Superior temporal gyrus (tissue), 1 donor: Measurements from ENCODE around the gene MTF1.
A peak's percentile ranks its signal among the peaks of the same experiment; 100 is the strongest.

ENCODE experiments used
- DNase-seq: peaks from one replicate; pipeline ENCODE4 v3.0.0-alpha.2; 2016; ENCODE audit errors: extremely low spot score

The MTF1 gene

GRCh38 chr1:37831109-37831508, 28.3 kb downstream of the MTF1 start:
- no peak for DNase-seq

- DNase-seq, result no peak
Measured at GRCh38 chr1:37828410-37829074, 30.9 kb downstream of the MTF1 start.

- DNase-seq, result no peak
Measured at GRCh38 chr1:37825506-37825905, 33.9 kb downstream of the MTF1 start.

- no peak for DNase-seq
Measured at GRCh38 chr1:37824001-37824400, 35.4 kb downstream of the MTF1 start.

- no peak for DNase-seq
Measured at GRCh38 chr1:37822906-37823815, 36.2 kb downstream of the MTF1 start.

- no peak for DNase-seq
Measured at GRCh38 chr1:37821481-37821880, 37.9 kb downstream of the MTF1 start.

GRCh38 chr1:37817481-37817880, 41.9 kb downstream of the MTF1 start:
- peak; percentile 86 for DNase-seq

- peak; percentile 75 for DNase-seq
Measured at GRCh38 chr1:37814252-37814651, 45.1 kb downstream of the MTF1 start.

- DNase-seq, result peak; percentile 13
Measured at GRCh38 chr1:37813529-37814145, 45.8 kb downstream of the MTF1 start.

- peak; percentile 86 for DNase-seq
Measured at GRCh38 chr1:37811027-37811655, 48.3 kb downstream of the MTF1 start.

- no peak for DNase-seq
Measured at GRCh38 chr1:37809942-37810341, 49.5 kb downstream of the MTF1 start.

GRCh38 chr1:37808369-37809319, 50.7 kb downstream of the MTF1 start:
- DNase-seq, result peak; percentile 95

- DNase-seq, result peak; percentile 95
Measured at GRCh38 chr1:37807555-37808368, 51.6 kb downstream of the MTF1 start, which contains the start of the genes C1orf122 and YRDC. Gene C1orf122, plus strand, starts transcription at chr1:37807790. Its CDS starts 615 bp downstream, at chr1:37808405. Gene YRDC, minus strand, starts transcription at chr1:37808208. Its CDS starts 28 bp downstream, at chr1:37808180.

- DNase-seq, result no peak
Measured at GRCh38 chr1:37807220-37807554, 52.2 kb downstream of the MTF1 start.

GRCh38 chr1:37802439-37802838, 57.0 kb downstream of the MTF1 start:
- no peak for DNase-seq

GRCh38 chr1:37797750-37798345, 61.5 kb downstream of the MTF1 start:
- no peak for DNase-seq

GRCh38 chr1:37795340-37796125, 63.9 kb downstream of the MTF1 start:
- DNase-seq, result peak; percentile 37
